Activated CD8-positive, alpha-beta T cell treated with anti-CD3 and anti-CD28 coated beads for 36 hours (primary cell): ENCODE data around the gene ASF1A. TPM values are rescaled to one million over a fixed set of nuclear protein-coding genes. Genes with fewer than 3 reads are reported as not detected.

Experiments used
- ATAC-seq: fragments of 200-7000 bp; cut with Tn5 transposase; one replicate; pipeline ENCODE4 v1.10.0; 2021; ENCODE audit warnings: mild to moderate bottlenecking, moderate library complexity
- CTCF ChIA-PET: fragments of 350-600 bp; sonication (Branson Sonifier 250); formaldehyde crosslinking; loops from one replicate; lab custom pipeline; 2021; ENCODE audit warnings: antibody characterized with exemption; lab: Charles Lee
- POLR2A ChIA-PET: fragments of 350-600 bp; sonication (Branson Sonifier 250); formaldehyde crosslinking; loops from one replicate; lab custom pipeline; 2021; ENCODE audit warnings: antibody characterized with exemption; lab: Charles Lee
- DNase-seq: peaks from one replicate; pipeline ENCODE4 v3.0.0-alpha.2; 2020
- H3K27ac Mint-ChIP-seq: one replicate; pipeline ENCODE4 v1.8.0; 2021; ENCODE audit warnings: mild to moderate bottlenecking, mixed read lengths
- H3K27me3 Mint-ChIP-seq: one replicate; pipeline ENCODE4 v1.8.0; 2021; ENCODE audit warnings: mixed read lengths
- H3K36me3 Mint-ChIP-seq: one replicate; pipeline ENCODE4 v1.8.0; 2021; ENCODE audit warnings: low read depth, mixed read lengths
- H3K4me1 Mint-ChIP-seq: one replicate; pipeline ENCODE4 v1.8.0; 2021; ENCODE audit warnings: low read depth, mixed read lengths
- H3K4me3 Mint-ChIP-seq: one replicate; pipeline ENCODE4 v1.8.0; 2021; ENCODE audit warnings: mild to moderate bottlenecking, moderate library complexity, mixed read lengths
- H3K9me3 Mint-ChIP-seq: one replicate; pipeline ENCODE4 v1.8.0; 2021; ENCODE audit warnings: mixed read lengths
- CTCF ChIP-seq: fragments of 200-600 bp; IDR thresholded peaks from one replicate; pipeline ENCODE4 v1.8.0; 2022; ENCODE audit warnings: antibody characterized with exemption, mild to moderate bottlenecking
- intact Hi-C: fragments of 100-400 bp; cut with micrococcal nuclease; formaldehyde crosslinking; loops from one replicate; pipeline ENCODE4 v1.10.0; 2022
- total RNA-seq, 2 experiments: library from RNA; stranded (reverse); gene quantifications; one replicate each; pipeline ENCODE4 v1.2.3, GENCODE V29; 2021

Gene ASF1A
- total RNA-seq, 2 experiments from 2014 or later: 36.4 to 39.0 TPM

- Mint-ChIP-seq H3K27ac (no peak overlapping the region), H3K36me3 (peaks cover 32% of the 10 kb centered on the region), H3K9me3 (peaks cover 5% of the 10 kb centered on the region), H3K4me3 (no peak overlapping the region), H3K27me3 (no peaks in the 10 kb centered on the region), H3K4me1 (peaks cover 46% of the 10 kb centered on the region)
- no peak for TF ChIP-seq CTCF
- ATAC-seq (no peak), DNase-seq (no peak)
- CTCF ChIA-PET: interaction anchor here (0.6 to 0.9 kb wide), 2 partner anchors 13 to 357 kb away, joined by 3 read pairs; no protein-coding TSS in a partner anchor
- POLR2A ChIA-PET: no interaction called here
- intact Hi-C loops: no loop called here
Observed at GRCh38 chr6:118859517-118860064, 34.4 kb upstream of the ASF1A start.

GRCh38 chr6:118860363-118860762 lies 33.6 kb upstream of the ASF1A start:
- H3K27ac Mint-ChIP-seq: no peak overlapping the region
- H3K36me3 Mint-ChIP-seq: peaks cover 32% of the 10 kb centered on the region
- ATAC-seq: no peak
- peaks cover 47% of the 10 kb centered on the region for H3K4me1 Mint-ChIP-seq
- ChIA-PET CTCF (interaction anchor here (1.7 kb wide), 1 partner anchor 15 kb away, joined by 7 read pairs; no protein-coding TSS in a partner anchor), POLR2A (interaction anchor here (1.4 kb wide), 1 partner anchor 31 kb away, joined by 4 read pairs; no protein-coding TSS in a partner anchor)
- H3K27me3 Mint-ChIP-seq: no peaks in the 10 kb centered on the region
- intact Hi-C loops: no loop called here
- no peak overlapping the region for H3K4me3 Mint-ChIP-seq
- TF ChIP-seq CTCF: no peak
- peaks cover 5% of the 10 kb centered on the region for H3K9me3 Mint-ChIP-seq
- DNase-seq: no peak

- Mint-ChIP-seq H3K4me1 (peaks cover 51% of the 10 kb centered on the region), H3K27ac (no peak overlapping the region), H3K9me3 (peaks cover 8% of the 10 kb centered on the region), H3K36me3 (peaks cover 35% of the 10 kb centered on the region), H3K4me3 (no peak overlapping the region), H3K27me3 (no peaks in the 10 kb centered on the region)
- POLR2A ChIA-PET: interaction anchor here (0.7 to 1.4 kb wide), 2 partner anchors 31 to 1220 kb away, joined by 3 to 4 read pairs; no protein-coding TSS in a partner anchor
- intact Hi-C loops: no loop called here
- TF ChIP-seq CTCF: no peak
- CTCF ChIA-PET: interaction anchor here (1.7 kb wide), 1 partner anchor 15 kb away, joined by 7 read pairs; no protein-coding TSS in a partner anchor
- ATAC-seq: no peak
- DNase-seq: no peak
Observed at GRCh38 chr6:118860880-118861279, 33.1 kb upstream of the ASF1A start.

GRCh38 chr6:118862443-118862842 lies 31.5 kb upstream of the ASF1A start:
- ATAC-seq (no peak), DNase-seq (no peak)
- ChIA-PET CTCF (interaction anchor here (0.9 kb wide), 1 partner anchor 62 kb away, joined by 3 read pairs; no protein-coding TSS in a partner anchor), POLR2A (no interaction called here)
- Mint-ChIP-seq H3K9me3 (peaks cover 18% of the 10 kb centered on the region), H3K27ac (no peak overlapping the region), H3K36me3 (peaks cover 40% of the 10 kb centered on the region), H3K27me3 (no peaks in the 10 kb centered on the region), H3K4me3 (no peak overlapping the region), H3K4me1 (peaks cover 58% of the 10 kb centered on the region)
- no peak for TF ChIP-seq CTCF
- intact Hi-C loops: no loop called here
